Hepatocyte (in vitro differentiated cells): ENCODE data around the gene ITGA11. TPM values are rescaled to one million over a fixed set of nuclear protein-coding genes. Genes with fewer than 3 reads are reported as not detected.

Experiments
- DNase-seq: peaks from one replicate; pipeline ENCODE4 v3.0.0-alpha.2; 2016; ENCODE audit warnings: low spot score
- H2AFZ ChIP-seq: fragments of 200-600 bp; sonication (generic); 2 replicates; pipeline ENCODE4 v1.6.0; 2016; ENCODE audit warnings: antibody characterized with exemption, mild to moderate bottlenecking
- H3K27ac ChIP-seq: fragments of 200-600 bp; sonication (generic); 2 replicates; pipeline ENCODE4 v1.5.1; 2016; ENCODE audit warnings: mild to moderate bottlenecking
- H3K27me3 ChIP-seq: fragments of 200-600 bp; sonication (generic); 2 replicates; pipeline ENCODE4 v1.6.1; 2016
- H3K36me3 ChIP-seq: fragments of 200-600 bp; sonication (generic); replicated peaks from 2 replicates; pipeline ENCODE4 v1.5.1; 2016; ENCODE audit warnings: low read depth; ENCODE audit not compliant: insufficient read depth
- H3K4me1 ChIP-seq: fragments of 200-600 bp; sonication (generic); 2 replicates; pipeline ENCODE4 v1.5.1; 2016; ENCODE audit warnings: mild to moderate bottlenecking, moderate library complexity; ENCODE audit not compliant: insufficient read depth
- H3K4me2 ChIP-seq: fragments of 200-600 bp; sonication (generic); 2 replicates; pipeline ENCODE4 v1.6.0; 2016
- H3K4me3 ChIP-seq: fragments of 200-600 bp; sonication (generic); 2 replicates; pipeline ENCODE4 v1.5.1; 2016; ENCODE audit warnings: mild to moderate bottlenecking
- H3K79me2 ChIP-seq: fragments of 200-600 bp; sonication (generic); 2 replicates; pipeline ENCODE4 v1.6.0; 2017; ENCODE audit warnings: mild to moderate bottlenecking
- H3K9me2 ChIP-seq: fragments of 200-600 bp; sonication (generic); replicated peaks from 2 replicates; pipeline ENCODE4 v1.6.0; 2017; ENCODE audit warnings: mild to moderate bottlenecking; ENCODE audit not compliant: insufficient read depth
- H3K9me3 ChIP-seq: fragments of 200-600 bp; sonication (generic); 2 replicates; pipeline ENCODE4 v1.5.1; 2016; ENCODE audit warnings: low read depth, mild to moderate bottlenecking
- H4K20me1 ChIP-seq: fragments of 200-600 bp; sonication (generic); 2 replicates; pipeline ENCODE4 v1.6.0; 2016; ENCODE audit warnings: mild to moderate bottlenecking; ENCODE audit not compliant: insufficient read depth, poor library complexity, severe bottlenecking
- EZH2 ChIP-seq: fragments of 200-600 bp; sonication (generic); IDR thresholded peaks from 2 replicates; pipeline ENCODE4 v1.6.1; 2016; ENCODE audit warnings: antibody characterized with exemption, mild to moderate bottlenecking, borderline replicate concordance
- EZH2phosphoT487 ChIP-seq: fragments of 200-600 bp; sonication (generic); IDR thresholded peaks from one replicate; pipeline ENCODE4 v1.6.1; 2018; ENCODE audit warnings: antibody characterized with exemption, mild to moderate bottlenecking, low read depth, moderate library complexity; ENCODE audit not compliant: unreplicated experiment, severe bottlenecking
- WGBS: methylation state at CpG from one replicate; pipeline ENCODE4 v1.1.6; 2016; ENCODE audit warnings: low lambda C conversion rate; ENCODE audit errors: missing lambda C conversion rate; 5-methylcytosine and 5-hydroxymethylcytosine counted together
- polyA plus RNA-seq: library from polyadenylated mRNA; unstranded; fragments of >200 nt; fragmentation: Nextera tagmentation; extraction: Ambion mirVana; gene quantifications from 2 replicates; pipeline ENCODE4 v1.2.1, GENCODE V29; 2016
- total RNA-seq: library from RNA; depleted of rRNA; stranded (reverse); fragments of >200 nt; gene quantifications from 2 replicates; pipeline ENCODE4 v1.2.3, GENCODE V29; 2014
- TF ChIP-seq, protein P1 (sequence below): fragments of 200-600 bp; sonication (generic); IDR thresholded peaks from 2 replicates; pipeline ENCODE4 v1.5.1; 2016; ENCODE audit warnings: antibody characterized with exemption, mild to moderate bottlenecking; ENCODE audit not compliant: poor library complexity

The ITGA11 gene
- total and polyA plus RNA-seq, 2 experiments from 2014 or later, result 9.7 to 19.6 TPM

DNA sequence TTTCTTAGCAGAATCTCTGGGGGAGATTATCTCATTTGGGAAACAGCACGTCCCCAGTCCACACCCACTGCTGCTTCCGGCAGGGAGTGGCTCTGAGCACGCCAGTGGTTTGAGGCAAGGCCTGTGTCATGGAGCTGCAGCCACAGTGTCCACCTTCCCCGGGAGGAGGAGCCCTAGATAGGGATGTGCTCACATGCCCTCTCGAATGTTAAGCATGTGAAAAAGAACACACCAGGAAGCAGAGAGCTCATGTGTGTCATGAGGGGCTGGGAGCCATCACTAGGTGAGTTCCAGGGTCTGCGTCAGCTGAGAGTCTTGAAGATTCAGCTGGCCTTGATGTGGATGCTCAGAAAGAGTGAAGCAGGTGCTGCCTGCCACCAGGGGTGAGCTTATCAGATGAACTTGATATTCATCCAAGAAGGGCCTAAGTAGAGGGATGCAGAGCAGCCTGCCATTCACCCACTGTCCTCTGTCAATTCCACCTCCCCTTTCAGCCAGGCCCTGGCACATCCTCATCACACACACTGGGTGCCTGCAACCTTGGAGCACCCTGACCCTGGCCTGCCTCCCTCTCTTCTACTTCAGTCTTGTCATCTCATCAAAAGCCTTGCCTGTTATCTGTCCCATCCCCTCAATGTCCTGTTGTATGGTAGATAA lies 16.3 kb downstream of the ITGA11 start:
- no peak for DNase-seq
- no peak overlapping the region for H2AFZ ChIP-seq
- H3K36me3 ChIP-seq, result no peaks in the 10 kb centered on the region
- no peaks in the 10 kb centered on the region for H3K9me3 ChIP-seq
- H3K4me3 ChIP-seq, result no peak overlapping the region
- H3K27ac ChIP-seq, result no peak overlapping the region
- H3K9me2 ChIP-seq, result no peaks in the 10 kb centered on the region
- H3K4me2 ChIP-seq, result no peak overlapping the region
- TF ChIP-seq, protein P1, sequence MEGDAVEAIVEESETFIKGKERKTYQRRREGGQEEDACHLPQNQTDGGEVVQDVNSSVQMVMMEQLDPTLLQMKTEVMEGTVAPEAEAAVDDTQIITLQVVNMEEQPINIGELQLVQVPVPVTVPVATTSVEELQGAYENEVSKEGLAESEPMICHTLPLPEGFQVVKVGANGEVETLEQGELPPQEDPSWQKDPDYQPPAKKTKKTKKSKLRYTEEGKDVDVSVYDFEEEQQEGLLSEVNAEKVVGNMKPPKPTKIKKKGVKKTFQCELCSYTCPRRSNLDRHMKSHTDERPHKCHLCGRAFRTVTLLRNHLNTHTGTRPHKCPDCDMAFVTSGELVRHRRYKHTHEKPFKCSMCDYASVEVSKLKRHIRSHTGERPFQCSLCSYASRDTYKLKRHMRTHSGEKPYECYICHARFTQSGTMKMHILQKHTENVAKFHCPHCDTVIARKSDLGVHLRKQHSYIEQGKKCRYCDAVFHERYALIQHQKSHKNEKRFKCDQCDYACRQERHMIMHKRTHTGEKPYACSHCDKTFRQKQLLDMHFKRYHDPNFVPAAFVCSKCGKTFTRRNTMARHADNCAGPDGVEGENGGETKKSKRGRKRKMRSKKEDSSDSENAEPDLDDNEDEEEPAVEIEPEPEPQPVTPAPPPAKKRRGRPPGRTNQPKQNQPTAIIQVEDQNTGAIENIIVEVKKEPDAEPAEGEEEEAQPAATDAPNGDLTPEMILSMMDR, result no peak
- TF ChIP-seq EZH2 (no peak), EZH2phosphoT487 (no peak)
- H3K27me3 ChIP-seq, result no peaks in the 10 kb centered on the region
- no peaks in the 10 kb centered on the region for H3K79me2 ChIP-seq
- H3K4me1 ChIP-seq, result peaks cover 22% of the 10 kb centered on the region
- H4K20me1 ChIP-seq, result no peaks in the 10 kb centered on the region
- 80% methylated on average over 6 of the region's 6 CpGs for WGBS

DNA sequence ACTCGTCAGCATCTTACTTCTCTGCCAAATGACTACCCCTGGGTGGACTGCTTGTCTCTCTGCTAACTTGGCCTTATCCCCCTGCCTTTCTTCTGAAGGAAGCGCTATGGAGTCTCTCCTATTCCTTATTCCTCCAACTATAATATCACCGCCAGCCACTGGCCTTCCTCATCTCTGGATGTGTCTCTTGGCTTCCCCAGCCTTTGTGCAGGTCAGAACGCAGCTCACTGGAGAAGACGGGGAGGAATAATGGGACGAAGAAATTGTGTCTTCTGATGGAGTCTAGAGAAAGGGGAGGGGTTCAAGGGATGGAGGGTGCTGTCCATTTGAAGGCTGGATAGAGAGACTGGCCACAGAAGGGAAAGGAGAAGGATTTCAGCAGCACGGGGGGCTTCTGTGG lies 16.9 kb downstream of the ITGA11 start:
- Histone ChIP-seq H3K79me2 (no peaks in the 10 kb centered on the region), H4K20me1 (no peaks in the 10 kb centered on the region)

DNA sequence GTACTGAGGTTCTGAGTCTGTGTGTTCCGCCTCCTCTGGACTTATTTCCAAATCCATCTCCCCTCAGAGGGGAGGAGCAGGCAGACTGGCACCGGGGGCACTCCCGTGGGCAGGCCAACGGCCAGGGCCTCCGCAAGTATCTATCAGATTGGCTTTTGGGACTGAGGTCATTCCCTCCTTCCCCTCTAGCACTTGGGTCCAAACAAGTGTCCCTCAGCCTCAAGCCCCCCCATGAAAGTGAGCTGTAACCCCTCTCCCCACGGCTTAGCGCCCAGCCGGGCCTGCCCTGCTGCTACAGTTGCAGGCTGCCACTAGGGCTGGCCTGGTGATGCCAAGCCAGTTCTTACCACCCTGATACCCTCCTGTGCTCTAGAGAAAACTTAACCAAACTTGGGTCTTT lies 17.4 kb downstream of the ITGA11 start:
- no peak overlapping the region for H2AFZ ChIP-seq
- no peaks in the 10 kb centered on the region for H3K27me3 ChIP-seq
- no peaks in the 10 kb centered on the region for H3K79me2 ChIP-seq
- TF ChIP-seq EZH2 (no peak), EZH2phosphoT487 (no peak)
- TF ChIP-seq, protein P1, result no peak
- H3K27ac ChIP-seq, result no peak overlapping the region
- peaks cover 14% of the 10 kb centered on the region for H3K4me1 ChIP-seq
- no peak for DNase-seq
- no peaks in the 10 kb centered on the region for H3K9me2 ChIP-seq
- 96% methylated on average over 8 of the region's 8 CpGs for WGBS
- no peaks in the 10 kb centered on the region for H4K20me1 ChIP-seq
- no peaks in the 10 kb centered on the region for H3K36me3 ChIP-seq
- no peak overlapping the region for H3K4me3 ChIP-seq
- no peak overlapping the region for H3K4me2 ChIP-seq
- H3K9me3 ChIP-seq, result no peaks in the 10 kb centered on the region

More for the DNA sequence above, 16.9 kb downstream of the ITGA11 start:
- no peaks in the 10 kb centered on the region for H3K9me3 ChIP-seq
- H3K27me3 ChIP-seq, result no peaks in the 10 kb centered on the region
- no peak overlapping the region for H3K4me3 ChIP-seq
- no peak overlapping the region for H3K4me2 ChIP-seq
- DNase-seq, result no peak
- peaks cover 18% of the 10 kb centered on the region for H3K4me1 ChIP-seq
- 94% methylated on average over 6 of the region's 7 CpGs for WGBS
- H3K27ac ChIP-seq, result no peak overlapping the region
- H3K9me2 ChIP-seq, result no peaks in the 10 kb centered on the region
- no peak overlapping the region for H2AFZ ChIP-seq
- TF ChIP-seq EZH2phosphoT487 (no peak), EZH2 (no peak)
- TF ChIP-seq, protein P1, result no peak
- H3K36me3 ChIP-seq, result no peaks in the 10 kb centered on the region

DNA sequence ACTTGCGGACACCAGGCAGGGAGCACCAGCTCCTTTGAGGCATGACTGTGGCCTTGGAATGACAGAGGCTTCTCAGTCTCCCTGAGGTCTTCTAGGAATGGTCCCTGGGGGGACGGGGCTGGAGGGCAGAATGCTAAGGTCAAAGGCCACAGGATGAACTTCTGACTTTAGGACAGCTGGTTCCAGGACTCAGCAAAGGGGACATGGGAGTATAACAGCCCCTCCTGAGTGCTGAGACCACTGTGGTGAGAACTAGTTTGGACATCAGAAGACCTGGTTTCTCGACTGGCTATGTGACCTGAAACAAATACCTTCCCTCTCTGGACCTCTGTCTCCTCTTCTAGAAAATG lies 17.8 kb downstream of the ITGA11 start:
- Histone ChIP-seq H3K27me3 (no peaks in the 10 kb centered on the region), H3K36me3 (no peaks in the 10 kb centered on the region), H3K4me2 (no peak overlapping the region), H3K27ac (no peak overlapping the region), H3K79me2 (no peaks in the 10 kb centered on the region), H3K9me2 (no peaks in the 10 kb centered on the region), H2AFZ (no peak overlapping the region), H4K20me1 (no peaks in the 10 kb centered on the region), H3K9me3 (no peaks in the 10 kb centered on the region), H3K4me1 (peaks cover 10% of the 10 kb centered on the region), H3K4me3 (no peak overlapping the region)
- WGBS, result 94% methylated on average over 3 of the region's 3 CpGs
- DNase-seq, result no peak
- TF ChIP-seq, protein P1, result no peak
- no peak for TF ChIP-seq EZH2phosphoT487
- TF ChIP-seq EZH2, result no peak
